ENCODE data around the gene FYB2. TPM values are rescaled to one million over a fixed set of nuclear protein-coding genes. Genes with fewer than 3 reads are reported as not detected.

The FYB2 gene
- polyA plus RNA-seq, 2 of the 4 experiments (the other 2 are of a cell fraction), result not detected

GRCh38 chr1:56719171-56719570 lies 100.0 kb downstream of the FYB2 start:
- CTCF ChIA-PET, result no interaction called here
- WGBS (ENCODE audit: missing lambda C conversion rate), result 77% methylated on average over 1 of the region's 1 CpG
- DNase-seq (ENCODE audit: low read depth in 1 of 2, low spot score in 1 of 2), result no peak

DNA sequence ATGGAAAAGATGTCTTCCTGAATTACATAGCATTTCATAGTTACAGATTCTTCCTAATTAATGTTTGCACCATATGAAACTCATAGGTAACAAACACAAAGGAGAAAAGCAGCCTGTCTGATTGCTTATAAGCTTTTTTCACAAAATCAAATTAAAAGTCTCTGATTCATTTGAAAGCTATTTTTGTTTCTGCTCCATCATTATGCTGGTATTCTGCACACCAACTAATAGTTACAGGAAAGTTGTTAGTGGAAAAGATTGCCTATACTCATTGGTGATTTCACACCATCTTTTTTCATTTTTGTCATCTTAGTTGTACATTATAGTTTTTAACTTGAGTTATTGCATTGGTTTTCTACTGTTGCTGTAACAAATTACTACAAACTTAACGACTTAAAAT lies 104.0 kb downstream of the FYB2 start:
- ChIA-PET POLR2A (no interaction called here), CTCF (no interaction called here)
- ATAC-seq (no peak), FAIRE-seq (no peak), DNase-seq (ENCODE audit: low read depth in 1 of 2, low spot score in 1 of 2) (no peak)
- H3K4me1 ChIP-seq, result peaks cover 10% of the 10 kb centered on the region
- no peaks in the 10 kb centered on the region for H3K9me3 ChIP-seq
- no peak overlapping the region for H3K27ac ChIP-seq
- TF ChIP-seq HDAC2 (IDR thresholded peaks at IDR 0.05), result no peak
- TF ChIP-seq KDM5A (IDR thresholded peaks at IDR 0.05), result no peak
- TF ChIP-seq NFE2L2 (conservative IDR thresholded peaks at IDR 0.05; ENCODE audit: low read length), result no peak
- no peak for TF ChIP-seq EP300 (IDR thresholded peaks at IDR 0.05)
- no peak for TF ChIP-seq MYC (IDR thresholded peaks at IDR 0.05; ENCODE audit: borderline replicate concordance, low read length)
- TF ChIP-seq ESRRA (IDR thresholded peaks at IDR 0.05; ENCODE audit: borderline replicate concordance, low read length), result no peak
- TF ChIP-seq CTCF (IDR thresholded peaks at IDR 0.05), result no peak
- no peak for TF ChIP-seq ZC3H11A (IDR thresholded peaks at IDR 0.05)
- no peak for TF ChIP-seq CBX8 (IDR thresholded peaks at IDR 0.05)
- TF ChIP-seq CBX2 (IDR thresholded peaks at IDR 0.05; ENCODE audit: borderline replicate concordance, low read depth), result no peak
- WGBS (ENCODE audit: missing lambda C conversion rate), result 48% methylated on average over 1 of the region's 1 CpG
- H3K4me2 ChIP-seq, result no peak overlapping the region
- H3K4me3 ChIP-seq, result no peak overlapping the region

More at GRCh38 chr1:56719171-56719570, 100.0 kb downstream of the FYB2 start:
- no peaks in the 10 kb centered on the region for H3K4me1 ChIP-seq
- POLR2A ChIA-PET, result no interaction called here
- ATAC-seq (no peak), FAIRE-seq (no peak)
- no peak for TF ChIP-seq ZC3H11A (IDR thresholded peaks at IDR 0.05)
- no peak for TF ChIP-seq NPAS2 (CRISPR knock-in tag; IDR thresholded peaks at IDR 0.05; ENCODE audit: borderline replicate concordance)
- TF ChIP-seq EHF (CRISPR knock-in tag; IDR thresholded peaks at IDR 0.05), result no peak
- TF ChIP-seq POLR2A (IDR thresholded peaks at IDR 0.05; ENCODE audit: low read length), result no peak
- TF ChIP-seq FOSB (CRISPR knock-in tag; IDR thresholded peaks at IDR 0.05), result no peak
- TF ChIP-seq TP53 (CRISPR knock-in tag; IDR thresholded peaks at IDR 0.05), result no peak
- TF ChIP-seq NR3C1 (IDR thresholded peaks at IDR 0.05), result no peak
- TF ChIP-seq FOXS1 (CRISPR knock-in tag; IDR thresholded peaks at IDR 0.05), result no peak
- TF ChIP-seq ESRRA (IDR thresholded peaks at IDR 0.05; ENCODE audit: borderline replicate concordance, low read length), result no peak
- TF ChIP-seq, protein P1, sequence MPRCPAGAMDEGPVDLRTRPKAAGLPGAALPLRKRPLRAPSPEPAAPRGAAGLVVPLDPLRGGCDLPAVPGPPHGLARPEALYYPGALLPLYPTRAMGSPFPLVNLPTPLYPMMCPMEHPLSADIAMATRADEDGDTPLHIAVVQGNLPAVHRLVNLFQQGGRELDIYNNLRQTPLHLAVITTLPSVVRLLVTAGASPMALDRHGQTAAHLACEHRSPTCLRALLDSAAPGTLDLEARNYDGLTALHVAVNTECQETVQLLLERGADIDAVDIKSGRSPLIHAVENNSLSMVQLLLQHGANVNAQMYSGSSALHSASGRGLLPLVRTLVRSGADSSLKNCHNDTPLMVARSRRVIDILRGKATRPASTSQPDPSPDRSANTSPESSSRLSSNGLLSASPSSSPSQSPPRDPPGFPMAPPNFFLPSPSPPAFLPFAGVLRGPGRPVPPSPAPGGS (IDR thresholded peaks at IDR 0.05), result no peak
- no peak for TF ChIP-seq KDM1A (IDR thresholded peaks at IDR 0.05; ENCODE audit: low read depth)
- no peak for TF ChIP-seq NFE2L2 (conservative IDR thresholded peaks at IDR 0.05; ENCODE audit: low read length)
- no peak for TF ChIP-seq POLR2AphosphoS2 (conservative IDR thresholded peaks at IDR 0.05; ENCODE audit: low read length)
- TF ChIP-seq HOXB5 (CRISPR knock-in tag; IDR thresholded peaks at IDR 0.05), result no peak
- H3K9me3 ChIP-seq, result no peaks in the 10 kb centered on the region
- H3K4me3 ChIP-seq, result no peak overlapping the region
- no peak overlapping the region for H3K4me2 ChIP-seq
- no peak overlapping the region for H3K27ac ChIP-seq

DNA sequence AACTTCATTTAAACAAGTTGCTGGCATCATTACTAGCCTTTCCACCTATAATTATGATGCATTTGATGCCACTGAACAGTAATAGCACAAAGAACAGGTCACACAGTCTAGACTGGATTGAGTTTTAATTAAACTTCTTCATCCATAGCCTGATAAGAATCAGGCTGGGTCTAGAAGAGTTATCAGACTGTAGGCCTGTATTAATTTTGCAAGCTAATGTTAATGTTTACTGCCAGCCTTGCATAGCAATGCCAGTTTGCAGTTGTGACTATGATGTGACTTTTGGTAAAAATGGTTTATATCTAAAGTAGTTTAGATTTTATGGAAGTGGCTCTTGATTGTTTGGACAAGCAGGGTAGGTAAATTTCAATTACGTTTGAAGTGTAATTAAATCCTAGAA lies 106.1 kb downstream of the FYB2 start:
- no peak for FAIRE-seq
- Histone ChIP-seq H3K4me3 (no peak overlapping the region), H3K27ac (no peak overlapping the region), H3K9me3 (no peaks in the 10 kb centered on the region), H3K4me1 (peaks cover 28% of the 10 kb centered on the region), H3K4me2 (no peak overlapping the region)
- WGBS (ENCODE audit: missing lambda C conversion rate), result 91% methylated on average over 1 of the region's 1 CpG
- DNase-seq (ENCODE audit: low read depth in 1 of 2, low spot score in 1 of 2), result no peak
- no peak for TF ChIP-seq JUNB (IDR thresholded peaks at IDR 0.05)
- no peak for ATAC-seq
- ChIA-PET POLR2A (no interaction called here), CTCF (no interaction called here)

All from A549 (cell line).